Panc1 (cell line): ENCODE data around the gene VCPKMT. TPM values are rescaled to one million over a fixed set of nuclear protein-coding genes. Genes with fewer than 3 reads are reported as not detected.

Source experiments
- ATAC-seq: fragments of 200-7000 bp; cut with Tn5 transposase; 2 replicates; pipeline ENCODE4 v1.9.1; 2020; ENCODE audit warnings: mild to moderate bottlenecking, moderate library complexity
- BruUV-seq: library from RNA; stranded (reverse); fragments of 400-500 nt; replicated peaks from 2 replicates; lab custom pipeline; 2021; lab: Mats Ljungman, UMichigan
- CTCF ChIA-PET: fragments of 300-600 bp; sonication (Branson Sonifier 250); formaldehyde crosslinking; loops from one replicate; lab custom pipeline; 2022; ENCODE audit warnings: antibody characterized with exemption; lab: Charles Lee
- POLR2A ChIA-PET: fragments of 300-600 bp; sonication (Branson Sonifier 250); formaldehyde crosslinking; loops from one replicate; lab custom pipeline; 2022; ENCODE audit warnings: antibody characterized with exemption; lab: Charles Lee
- DNase-seq: peaks from one replicate; pipeline ENCODE4 v3.0.0-alpha.2; 2010; ENCODE audit warnings: low read depth, low spot score
- H3K27ac ChIP-seq: 2 replicates; pipeline ENCODE4 v1.5.1; 2011; ENCODE audit warnings: mild to moderate bottlenecking, low read length, inconsistent platforms
- H3K27me3 ChIP-seq: fragments of 200-500 bp; sonication (Bioruptor generic); 2 replicates; pipeline ENCODE4 v1.6.0; 2014; ENCODE audit warnings: low read length, inconsistent platforms; ENCODE audit not compliant: control insufficient read depth, insufficient read depth
- H3K36me3 ChIP-seq: fragments of 200-500 bp; sonication (Bioruptor generic); 2 replicates; pipeline ENCODE4 v1.5.1; 2014; ENCODE audit warnings: inconsistent platforms, mild to moderate bottlenecking, low read length, moderate library complexity; ENCODE audit not compliant: control insufficient read depth, insufficient read depth
- H3K4me1 ChIP-seq: 2 replicates; pipeline ENCODE4 v1.5.1; 2011; ENCODE audit warnings: inconsistent platforms, mild to moderate bottlenecking, low read length, moderate library complexity; ENCODE audit not compliant: control insufficient read depth, insufficient read depth
- H3K4me3 ChIP-seq, 2 experiments: 2 replicates each; pipeline ENCODE4 v1.5.1; 2011 to 2012; ENCODE audit warnings: low read depth in 2 of 2, low read length in 2 of 2, mild to moderate bottlenecking in 2 of 2, inconsistent platforms in 1 of 2, moderate library complexity in 1 of 2
- H3K9me3 ChIP-seq: fragments of 200-500 bp; sonication (Bioruptor generic); 2 replicates; pipeline ENCODE4 v1.5.1; 2014; ENCODE audit warnings: low read depth, mild to moderate bottlenecking, inconsistent platforms, low read length, moderate library complexity; ENCODE audit not compliant: control insufficient read depth, insufficient read depth
- CTCF ChIP-seq: fragments of 450-650 bp; IDR thresholded peaks from 2 replicates; pipeline ENCODE4 v1.5.1; 2017; ENCODE audit warnings: mild to moderate bottlenecking
- POLR2AphosphoS5 ChIP-seq: IDR thresholded peaks from 2 replicates; pipeline ENCODE4 v1.6.1; 2012; ENCODE audit warnings: mild to moderate bottlenecking, low read depth, low read length, moderate library complexity
- REST ChIP-seq, 2 experiments: IDR thresholded peaks; 2 replicates each; pipeline ENCODE4 v1.6.1; 2011 to 2012; ENCODE audit warnings: low read depth in 2 of 2, control low read depth in 1 of 2, low read length in 1 of 2, mild to moderate bottlenecking in 1 of 2, moderate library complexity in 1 of 2; ENCODE audit not compliant: insufficient read depth in 1 of 2
- SIN3A ChIP-seq: IDR thresholded peaks from 2 replicates; pipeline ENCODE4 v1.6.1; 2012; ENCODE audit warnings: low read depth, mild to moderate bottlenecking, low read length, moderate library complexity, borderline replicate concordance; ENCODE audit not compliant: insufficient read depth
- TCF7L2 ChIP-seq: IDR thresholded peaks from 2 replicates; pipeline ENCODE4 v1.6.1; 2011; ENCODE audit warnings: mild to moderate bottlenecking, low read depth, low read length, inconsistent platforms
- in situ Hi-C: cut with HindIII; loops from 2 replicates; pipeline ENCODE4 v1.10.0; 2016; ENCODE audit warnings: low sequenced_read_pairs, low pct_unique_long_range_greater_than_20kb
- intact Hi-C: fragments of 100-400 bp; cut with micrococcal nuclease; formaldehyde crosslinking; loops from one replicate; pipeline ENCODE4 v1.10.0; 2022; ENCODE audit not compliant: unreplicated experiment
- total RNA-seq: library from RNA; stranded (reverse); gene quantifications from one replicate; pipeline ENCODE4 v1.2.1, GENCODE V29; 2021; ENCODE audit not compliant: unreplicated experiment

Gene VCPKMT
- total RNA-seq, 1 experiment from 2014 or later: 6.1 TPM

DNA sequence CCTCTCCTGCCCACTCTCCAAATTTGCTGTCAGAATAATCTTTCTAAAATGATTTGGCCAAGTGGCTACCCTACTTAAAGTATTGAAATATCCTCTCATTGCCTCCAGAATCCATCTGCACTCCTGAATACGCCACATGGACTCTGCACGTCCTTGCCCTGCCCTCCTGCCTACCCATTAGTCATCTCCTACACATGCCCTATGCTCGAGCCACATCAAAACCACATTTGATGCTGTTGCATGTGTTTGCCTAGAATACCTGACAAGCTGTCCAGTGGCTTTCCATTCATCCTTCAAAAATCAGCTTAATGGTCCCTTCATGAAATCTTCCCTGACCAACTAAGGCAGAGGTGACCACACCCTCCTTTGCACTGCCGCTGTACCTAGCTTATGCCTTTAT is 17.0 kb downstream of the VCPKMT start:
- TF ChIP-seq CTCF (no peak), POLR2AphosphoS5 (no peak), SIN3A (no peak), TCF7L2 (no peak), REST (IDR thresholded peaks at IDR 0.05; ENCODE audit: insufficient read depth in 1 of 2, low read depth in 2 of 2, low read length in 1 of 2) (no peak)
- no peak overlapping the region for H3K27ac ChIP-seq
- POLR2A ChIA-PET: no interaction called here
- CTCF ChIA-PET: interaction anchor here (0.5 kb wide), 1 partner anchor 78 kb away, joined by 3 read pairs; no protein-coding TSS in a partner anchor
- H3K9me3 ChIP-seq: no peaks in the 10 kb centered on the region
- BruUV-seq: no TSS peak
- in situ Hi-C loops: no loop called here
- no peaks in the 10 kb centered on the region for H3K27me3 ChIP-seq
- H3K4me3 ChIP-seq: no peak overlapping the region
- peaks cover 3% of the 10 kb centered on the region; the same call in 1 of the 2 replicates for H3K4me1 ChIP-seq
- no peaks in the 10 kb centered on the region for H3K36me3 ChIP-seq
- DNase-seq (no peak), ATAC-seq (no peak)
- intact Hi-C loops: no loop called here

DNA sequence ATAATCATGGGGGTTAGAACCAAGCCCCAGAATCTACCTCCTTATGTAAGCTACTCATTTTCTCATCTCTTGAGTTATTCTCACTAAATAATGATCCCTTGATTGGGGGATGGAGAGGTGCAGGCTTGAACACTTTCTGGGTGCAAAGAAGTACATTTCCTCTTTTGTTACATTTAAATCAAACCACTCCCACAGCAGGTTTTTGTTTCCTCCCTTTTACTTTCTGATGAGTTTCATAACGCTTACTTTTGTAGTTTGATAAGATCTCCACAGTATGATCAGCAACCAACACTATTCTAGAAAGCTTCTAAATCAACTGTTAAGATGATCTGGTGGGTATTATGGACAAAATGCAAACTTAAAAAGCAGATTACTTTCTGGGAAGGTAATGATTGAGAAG is 20.5 kb downstream of the VCPKMT start:
- BruUV-seq: no TSS peak
- no peak for DNase-seq
- intact Hi-C loops: no loop called here
- no peak for ATAC-seq
- POLR2A ChIA-PET: interaction anchor here (0.6 kb wide), 1 partner anchor 14 kb away, joined by 4 read pairs; no protein-coding TSS in a partner anchor
- no peak overlapping the region for H3K4me3 ChIP-seq
- H3K36me3 ChIP-seq: no peaks in the 10 kb centered on the region
- H3K27me3 ChIP-seq: no peaks in the 10 kb centered on the region
- H3K27ac ChIP-seq: no peak overlapping the region
- in situ Hi-C loops: no loop called here
- CTCF ChIA-PET: no interaction called here
- TF ChIP-seq CTCF (no peak), TCF7L2 (no peak), REST (IDR thresholded peaks at IDR 0.05; ENCODE audit: insufficient read depth in 1 of 2, low read depth in 2 of 2, low read length in 1 of 2) (no peak), SIN3A (no peak), POLR2AphosphoS5 (no peak)
- no peaks in the 10 kb centered on the region for H3K4me1 ChIP-seq
- no peaks in the 10 kb centered on the region for H3K9me3 ChIP-seq
